NCI-H524 (cell line): Measurements from ENCODE around the gene RALGAPB.
"Not testable (repeated sequence)": the region's sequence is repeated elsewhere in the genome, so short reads cannot be mapped to it uniquely, and the experiment has no call there.

Source experiments
- DNase-seq, 2 experiments: peaks; one replicate each; lab custom pipeline; 2025; lab: John Stamatoyannopoulos, UW

Gene RALGAPB

DNA sequence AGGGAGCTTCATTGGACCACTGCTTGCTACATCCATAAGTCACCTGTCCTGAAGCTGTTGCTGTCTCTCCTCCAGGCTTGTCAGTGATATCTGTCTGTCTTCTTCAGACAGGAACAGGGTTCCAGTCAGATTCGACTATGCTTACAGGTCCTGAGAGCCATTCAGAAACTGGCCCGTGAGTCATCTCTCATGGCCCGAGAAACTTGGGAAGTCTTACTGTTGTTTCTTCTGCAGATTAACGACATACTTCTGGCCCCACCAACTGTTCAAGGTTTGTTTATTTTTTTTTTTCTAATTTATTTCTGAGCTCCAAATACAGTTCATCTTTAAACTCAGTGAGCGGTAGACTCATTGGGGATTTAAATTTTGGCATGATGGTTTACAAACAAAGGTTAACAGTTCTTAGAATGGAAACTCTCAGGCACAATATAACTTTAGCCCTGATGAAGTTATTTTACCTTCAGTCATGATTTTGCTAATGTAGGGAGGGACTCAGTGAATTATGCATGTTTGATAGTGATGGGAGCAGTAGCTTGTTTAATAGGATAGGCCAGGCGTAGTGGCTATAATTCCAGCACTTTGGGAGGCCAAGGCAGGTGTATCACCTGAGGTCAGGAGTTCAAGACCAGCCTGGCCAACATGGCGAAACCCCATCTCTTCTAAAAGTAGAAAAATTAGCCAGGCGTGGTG lies 24.7 kb downstream of the RALGAPB start:
- DNase-seq, result no peak

DNA sequence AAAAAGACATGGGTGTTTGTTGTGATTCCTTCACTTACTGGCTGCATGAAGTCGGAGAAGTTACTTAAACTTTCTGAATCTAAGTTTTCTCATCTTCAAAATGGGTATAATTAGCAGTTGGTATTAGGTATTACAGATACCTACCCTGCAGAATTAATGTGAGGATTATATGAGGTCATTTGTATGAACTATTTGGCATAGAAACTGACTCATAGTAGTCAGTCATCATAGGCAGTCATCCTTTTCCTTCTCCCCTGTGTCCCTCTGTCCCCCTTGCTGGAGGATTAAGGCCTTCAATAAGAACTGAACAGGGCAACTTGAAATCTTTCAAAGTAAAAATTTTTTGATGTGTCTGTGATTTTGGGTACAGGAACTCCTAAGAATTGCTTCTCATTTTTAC lies 26.3 kb downstream of the RALGAPB start:
- no peak for DNase-seq

DNA sequence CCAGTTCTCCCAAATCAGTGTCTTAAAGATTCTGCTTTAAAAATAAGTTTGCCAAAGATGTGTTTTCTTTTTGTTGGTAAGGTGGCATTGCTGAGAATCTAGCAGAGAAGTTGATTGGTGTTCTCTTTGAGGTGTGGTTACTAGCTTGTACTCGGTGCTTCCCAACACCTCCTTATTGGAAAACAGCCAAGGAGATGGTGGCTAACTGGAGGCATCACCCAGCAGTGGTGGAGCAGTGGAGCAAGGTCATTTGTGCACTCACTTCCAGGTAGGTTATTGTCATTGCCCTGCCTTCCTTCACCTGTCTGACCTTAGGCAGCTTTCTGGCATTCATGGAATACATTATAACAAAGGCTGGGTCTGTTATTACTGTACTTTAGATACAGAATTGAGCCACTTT lies 26.7 kb downstream of the RALGAPB start:
- no peak for DNase-seq

DNA sequence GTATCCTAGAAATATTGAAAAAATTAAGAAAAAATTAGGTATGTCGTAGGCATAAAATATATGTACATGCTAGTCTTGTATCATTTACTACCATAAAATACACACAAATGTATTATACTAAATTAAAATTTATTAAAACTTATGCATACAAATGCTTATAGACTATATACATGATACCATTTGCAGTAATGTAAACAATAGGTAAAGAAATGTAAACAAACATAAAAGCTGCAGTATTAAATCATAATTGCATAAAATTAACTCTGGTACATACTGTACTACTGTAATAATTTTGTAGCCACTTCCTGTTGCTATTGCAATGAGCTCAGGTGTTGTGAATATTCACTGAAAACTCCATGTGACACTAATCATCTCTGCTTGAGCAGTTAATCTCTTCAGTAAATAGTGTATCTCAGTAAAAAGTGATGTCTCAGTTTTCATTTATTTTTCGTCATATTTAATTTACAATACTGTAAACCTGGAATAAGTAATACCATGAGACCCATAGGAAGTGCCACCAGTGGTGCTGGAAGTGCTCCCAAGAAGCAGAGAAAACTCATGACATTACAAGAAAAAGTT lies 29.3 kb downstream of the RALGAPB start:
- no peak for DNase-seq

DNA sequence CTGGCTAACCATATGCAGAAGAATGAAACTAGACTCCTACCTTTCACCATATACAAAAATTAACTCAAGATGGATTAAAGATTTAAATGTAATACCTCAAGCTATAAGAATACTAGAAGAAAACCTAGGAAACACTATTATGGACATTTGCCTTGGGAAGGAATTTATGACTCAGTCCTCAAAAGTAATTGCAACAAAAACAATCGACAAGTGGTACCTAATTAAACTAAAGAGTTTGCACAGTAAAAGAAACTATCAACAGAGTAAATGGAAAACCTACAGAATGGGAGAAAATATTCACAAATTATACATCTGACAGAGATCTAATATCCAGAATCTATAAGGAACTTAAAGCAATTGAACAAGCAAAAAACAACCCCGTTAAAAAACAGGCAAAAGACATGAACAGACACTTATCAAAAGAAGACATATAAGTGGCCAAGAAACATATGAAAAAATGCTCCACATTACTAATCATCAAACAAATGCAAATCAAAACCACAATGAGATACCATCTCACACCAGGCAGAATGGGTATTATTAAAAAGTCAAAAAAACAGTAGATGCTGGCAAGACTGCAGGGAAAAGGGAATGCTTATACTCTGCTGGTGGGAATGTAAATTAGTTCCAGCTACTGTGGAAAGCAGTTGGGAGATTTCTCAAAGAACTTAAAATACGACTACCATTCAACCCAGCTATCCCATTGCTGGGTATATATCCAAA lies 31.9 kb downstream of the RALGAPB start:
- no peak for DNase-seq

GRCh38 chr20:38505091-38505455 lies 32.4 kb downstream of the RALGAPB start:
- no peak for DNase-seq

DNA sequence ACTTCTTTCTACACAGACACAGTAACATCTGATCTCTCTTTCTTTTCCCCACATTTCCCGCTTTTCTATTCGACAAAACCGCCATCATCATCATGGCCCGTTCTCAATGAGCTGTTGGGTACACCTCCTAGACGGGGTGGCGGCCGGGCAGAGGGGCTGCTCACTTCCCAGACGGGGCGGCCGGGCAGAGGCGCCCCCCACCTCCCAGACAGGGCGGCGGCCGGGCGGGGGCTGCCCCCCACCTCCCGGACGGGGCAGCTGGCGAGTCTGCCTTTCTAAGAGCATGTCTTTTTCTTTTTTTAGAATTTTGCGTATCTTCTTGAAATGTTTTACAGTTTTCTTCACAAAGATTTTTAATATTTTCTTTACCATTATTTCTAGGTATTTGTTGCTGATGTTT lies 39.1 kb downstream of the RALGAPB start:
- not testable (repeated sequence) for DNase-seq

GRCh38 chr20:38514185-38514584 lies 41.5 kb downstream of the RALGAPB start:
- DNase-seq, result peak in 1 of 2 experiments; percentile 13

GRCh38 chr20:38514947-38515346 lies 42.3 kb downstream of the RALGAPB start:
- no peak for DNase-seq

DNA sequence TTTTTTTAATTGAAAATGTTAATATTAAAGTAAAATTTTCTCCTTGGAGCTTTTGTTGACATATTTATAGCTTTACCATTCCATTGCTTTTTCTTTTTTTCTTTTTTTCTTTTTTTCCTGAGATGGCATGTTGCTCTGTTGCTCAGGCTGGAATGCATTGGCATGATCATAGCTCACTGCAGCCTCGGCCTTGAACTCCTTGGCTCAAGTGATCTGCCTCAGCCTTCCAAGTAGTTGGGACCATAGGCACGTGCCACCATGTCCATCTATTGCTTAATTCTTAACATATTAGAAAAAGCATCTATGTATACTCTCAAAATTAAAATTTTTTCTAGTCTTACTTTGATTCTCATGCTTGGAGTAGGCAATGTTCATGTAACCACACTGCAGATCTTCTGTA lies 43.0 kb downstream of the RALGAPB start:
- no peak for DNase-seq

GRCh38 chr20:38519426-38519825 lies 46.8 kb downstream of the RALGAPB start:
- no peak for DNase-seq

DNA sequence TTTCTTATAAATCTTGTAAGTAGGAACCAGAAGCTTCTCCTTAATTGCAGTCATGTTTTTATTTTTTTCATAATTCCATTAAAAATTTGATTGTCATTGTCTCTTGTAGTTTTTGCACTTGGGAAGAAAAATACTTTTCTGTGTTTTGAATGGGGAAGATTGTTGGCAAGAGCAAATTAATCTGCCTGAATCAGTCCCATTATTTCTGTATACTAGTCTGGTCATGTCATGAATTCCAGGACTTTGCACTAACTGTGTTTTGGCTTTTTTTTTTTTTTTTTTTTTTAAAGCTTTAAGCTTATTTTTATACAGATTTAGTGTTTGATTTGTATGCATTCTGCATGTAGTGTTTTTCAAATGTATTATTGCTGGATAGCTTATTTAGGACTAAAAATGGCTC lies 47.6 kb downstream of the RALGAPB start:
- no peak for DNase-seq

GRCh38 chr20:38523697-38524096 lies 51.1 kb downstream of the RALGAPB start:
- DNase-seq, result no peak

DNA sequence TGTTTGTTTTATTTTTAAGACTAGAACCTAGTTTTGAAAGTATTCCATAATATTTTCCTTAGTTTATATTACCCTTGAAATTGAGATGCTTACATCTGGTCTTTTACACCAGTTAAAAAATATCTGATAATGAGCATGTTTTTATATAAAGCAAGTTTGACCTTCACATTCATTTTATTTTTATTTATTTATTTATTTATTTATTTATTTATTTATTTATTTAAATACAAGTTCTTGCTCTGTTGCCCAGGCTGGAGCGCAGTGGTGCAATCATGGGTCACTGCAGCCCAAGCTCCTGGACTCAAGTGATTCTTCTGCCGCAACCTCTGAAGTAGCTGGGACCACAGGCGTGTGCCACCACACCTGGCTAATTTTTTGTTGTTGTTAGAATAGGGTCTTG lies 55.5 kb downstream of the RALGAPB start:
- no peak for DNase-seq

- no peak for DNase-seq
These were observed 58.4 kb downstream of the RALGAPB start for GRCh38 chr20:38531021-38531420.

DNA sequence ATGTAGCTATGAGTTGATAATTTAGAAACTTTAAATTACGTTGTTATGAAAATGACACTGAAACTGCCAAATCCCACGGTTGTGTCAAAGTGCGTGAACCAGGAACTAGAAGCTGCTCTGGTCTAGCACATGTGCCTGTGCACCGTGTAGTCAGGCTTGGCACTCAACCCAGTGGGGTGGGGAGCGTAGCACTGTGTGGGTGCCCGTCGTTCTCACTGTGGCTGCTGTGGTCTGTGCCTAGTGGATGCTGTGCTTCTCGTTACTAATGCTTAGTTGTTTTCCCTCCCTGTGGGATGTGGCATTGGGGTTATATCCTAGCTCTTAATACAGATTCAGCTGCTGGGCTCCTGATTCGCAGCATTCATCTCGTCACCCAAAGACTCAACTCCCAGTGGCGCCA lies 62.1 kb downstream of the RALGAPB start:
- DNase-seq, result no peak

DNA sequence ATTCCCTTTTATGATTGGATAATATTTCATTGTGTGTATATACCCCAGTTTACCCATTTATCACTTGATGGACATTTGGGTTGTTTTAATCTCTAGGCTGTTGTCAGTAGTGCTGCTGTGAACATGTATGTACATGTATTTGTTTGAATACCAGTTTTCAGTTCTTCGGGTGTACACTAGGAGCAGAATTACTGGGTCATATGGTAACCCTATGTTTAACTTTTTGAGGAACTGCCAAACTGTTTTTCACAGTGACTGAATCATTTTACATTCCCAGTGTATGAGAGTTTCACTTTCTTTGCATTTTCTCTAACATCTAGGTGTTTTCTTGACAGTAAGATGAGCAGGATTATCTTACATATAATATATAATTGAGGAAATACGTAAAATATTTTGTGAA lies 63.7 kb downstream of the RALGAPB start:
- no peak for DNase-seq

- no peak for DNase-seq
These were observed 64.5 kb downstream of the RALGAPB start for GRCh38 chr20:38537176-38537575.

DNA sequence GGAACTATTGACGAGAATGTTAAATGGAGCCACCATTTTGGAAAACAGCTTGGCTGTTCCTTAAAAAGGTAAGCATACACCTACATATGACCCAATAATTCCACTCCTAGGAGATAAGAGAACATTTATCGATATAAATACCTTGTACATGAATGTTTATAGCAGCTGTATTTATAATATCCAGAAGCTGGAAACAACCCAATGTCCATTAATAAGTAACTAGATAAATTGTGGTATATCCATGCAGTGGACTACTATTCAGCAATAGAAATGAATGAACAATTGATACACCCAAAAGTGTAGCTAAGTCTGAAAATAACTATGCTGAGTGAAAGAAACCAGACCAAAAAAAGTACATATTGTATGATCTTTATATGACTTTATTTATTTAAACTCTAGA lies 66.1 kb downstream of the RALGAPB start:
- no peak for DNase-seq

GRCh38 chr20:38543014-38543906 lies 70.6 kb downstream of the RALGAPB start:
- DNase-seq, result no peak

GRCh38 chr20:38545771-38546170 lies 73.1 kb downstream of the RALGAPB start:
- no peak for DNase-seq

DNA sequence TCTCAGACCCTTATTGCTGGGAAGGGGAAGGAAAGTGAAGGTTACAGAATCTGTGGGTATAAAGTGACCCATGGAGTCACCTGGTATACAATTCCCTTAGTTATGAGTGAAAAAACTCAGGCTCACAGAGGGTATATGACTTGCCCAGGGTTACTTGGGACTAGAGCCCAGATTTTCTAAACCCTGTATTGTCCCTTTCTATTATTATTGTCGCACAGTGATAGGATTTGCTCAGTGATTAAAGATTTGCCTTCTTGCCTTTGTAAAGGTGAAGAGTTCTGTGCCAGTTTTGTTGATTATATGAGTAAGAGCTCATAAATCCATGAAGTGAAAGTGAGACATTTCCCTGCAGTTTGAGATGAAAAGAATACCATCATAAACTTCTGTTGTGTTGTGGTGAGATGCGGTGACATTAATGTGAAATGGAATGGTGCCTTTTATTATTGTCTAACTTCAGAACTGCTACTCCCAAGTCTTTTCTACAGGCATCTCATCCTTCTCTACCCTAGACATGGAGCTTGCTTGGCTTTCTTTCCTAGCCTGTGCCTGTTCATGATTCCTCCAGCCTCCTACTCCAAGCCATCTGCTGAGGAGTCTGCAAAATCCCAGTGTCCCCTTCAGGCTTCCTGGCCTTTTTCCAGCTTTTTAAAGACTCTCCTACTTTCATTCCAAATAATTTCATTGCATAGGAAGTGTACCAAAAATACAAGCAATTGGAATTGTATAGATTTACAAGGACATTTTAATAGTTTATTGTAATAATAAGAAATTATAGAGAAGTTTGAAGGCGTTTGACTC lies 74.8 kb downstream of the RALGAPB start:
- DNase-seq, result no peak
